ENCODE data around the gene ENTPD1. TPM values are rescaled to one million over a fixed set of nuclear protein-coding genes. Genes with fewer than 3 reads are reported as not detected.
"Not testable (repeated sequence)": the region's sequence is repeated elsewhere in the genome, so short reads cannot be mapped to it uniquely, and the experiment has no call there.

The ENTPD1 gene
- total RNA-seq, 1 experiment from 2014 or later: 0.37 TPM

DNA sequence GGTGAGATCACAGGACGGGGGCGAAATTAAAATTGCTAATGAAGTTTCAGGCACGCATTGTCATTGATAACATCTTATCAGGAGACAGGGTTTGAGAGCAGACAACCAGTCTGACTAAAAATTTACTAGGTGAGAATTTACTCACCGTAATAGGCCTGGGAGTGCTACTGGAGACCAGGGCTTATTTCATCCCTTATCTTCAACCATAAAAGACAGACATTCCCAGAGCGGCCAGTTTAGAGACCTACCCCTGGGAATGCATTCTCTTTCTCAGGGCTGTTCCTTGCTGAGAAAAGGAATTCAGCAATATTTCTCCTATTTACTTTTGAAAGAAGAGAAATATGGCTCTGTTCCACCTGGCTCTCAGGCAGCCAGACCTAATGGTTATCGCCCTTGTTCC is 23.1 kb upstream of the ENTPD1 start:
- H3K4me1 ChIP-seq (ENCODE audit: control insufficient read depth in 1 of 2, insufficient read depth in 2 of 2, low read length in 2 of 2); H3K9ac ChIP-seq (ENCODE audit: low read length); RAD21 ChIA-PET (ENCODE audit: low non-redundant PET in 1 of 2, low total read pairs in 2 of 2, uncharacterized antibody in 2 of 2, unreplicated experiment in 2 of 2); ATAC-seq; H3K36me3 ChIP-seq (ENCODE audit: control insufficient read depth in 1 of 2, insufficient read depth in 2 of 2, low read length in 2 of 2); H3K9me2 ChIP-seq (ENCODE audit: insufficient read depth); H3K27ac ChIP-seq (ENCODE audit: low read depth, low read length); intact Hi-C loops (cut with micrococcal nuclease); H3K9me3 ChIP-seq (ENCODE audit: control insufficient read depth in 1 of 2, insufficient read depth in 1 of 2, low read depth in 1 of 2, low read length in 2 of 2); POLR2A ChIA-PET; CTCF ChIA-PET; H4K20me1 ChIP-seq (ENCODE audit: insufficient read depth); BruUV-seq (replicated peaks); H3K4me3 ChIP-seq (replicated peaks in 1 of 2; ENCODE audit: low read depth in 1 of 2, low read length in 2 of 2); H3K4me2 ChIP-seq (ENCODE audit: low read length); DNase-seq (ENCODE audit: low read depth, low spot score); H3K79me2 ChIP-seq (ENCODE audit: insufficient read depth, low read length); H3K27me3 ChIP-seq (ENCODE audit: insufficient read depth, low read length); H2AFZ ChIP-seq (ENCODE audit: low read depth, low read length, poor library complexity, severe bottlenecking): not testable (repeated sequence)
- TF ChIP-seq CBX3 (IDR thresholded peaks at IDR 0.05; ENCODE audit: low read depth): peak; percentile 61; the same call in 1 of the 2 replicates

DNA sequence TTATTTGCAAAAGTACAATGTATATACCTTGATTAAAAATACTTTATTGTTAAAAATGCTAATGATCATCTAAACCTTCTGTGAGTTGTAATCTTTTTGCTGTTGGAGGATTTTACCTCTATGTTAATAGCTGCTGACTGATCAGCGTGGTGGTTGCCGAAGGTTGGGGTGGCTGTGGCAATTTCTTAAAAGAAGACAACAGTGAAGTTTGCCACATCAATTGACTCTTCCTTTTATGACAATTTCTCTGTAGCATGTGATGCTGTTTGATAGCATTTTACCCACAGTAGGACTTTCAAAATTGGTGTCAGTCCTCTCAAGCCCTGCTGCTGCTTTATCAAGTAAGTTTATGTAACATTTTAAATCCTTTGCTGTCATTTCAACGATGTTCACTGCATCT is 16.9 kb upstream of the ENTPD1 start:
- ATAC-seq (no peak), DNase-seq (ENCODE audit: low read depth, low spot score) (no peak)
- no peaks in the 10 kb centered on the region for H3K79me2 ChIP-seq (ENCODE audit: insufficient read depth, low read length)
- H3K9ac ChIP-seq (ENCODE audit: low read length): no peak overlapping the region
- ChIA-PET CTCF (no interaction called here), POLR2A (no interaction called here), RAD21 (ENCODE audit: low non-redundant PET in 1 of 2, low total read pairs in 2 of 2, uncharacterized antibody in 2 of 2, unreplicated experiment in 2 of 2) (no interaction called here)
- H3K4me3 ChIP-seq (replicated peaks in 1 of 2; ENCODE audit: low read depth in 1 of 2, low read length in 2 of 2): no peak overlapping the region
- H3K27me3 ChIP-seq (ENCODE audit: insufficient read depth, low read length): no peaks in the 10 kb centered on the region
- no peaks in the 10 kb centered on the region for H3K9me2 ChIP-seq (ENCODE audit: insufficient read depth)
- no peak for TF ChIP-seq EZH2phosphoT487 (IDR thresholded peaks at IDR 0.05; ENCODE audit: borderline replicate concordance)
- no peak for TF ChIP-seq RAD21 (IDR thresholded peaks at IDR 0.05; ENCODE audit: low read depth)
- no peak for TF ChIP-seq YY1 (IDR thresholded peaks at IDR 0.05; ENCODE audit: extremely low read depth, insufficient replicate concordance, low read depth, low read length)
- H3K4me1 ChIP-seq (ENCODE audit: control insufficient read depth in 1 of 2, insufficient read depth in 2 of 2, low read length in 2 of 2): peaks cover 0 to 3% of the 10 kb centered on the region in 2 experiments; a peak in 1 of 4 replicates
- H3K4me2 ChIP-seq (ENCODE audit: low read length): no peak overlapping the region
- no peaks in the 10 kb centered on the region for H3K36me3 ChIP-seq (ENCODE audit: control insufficient read depth in 1 of 2, insufficient read depth in 2 of 2, low read length in 2 of 2)
- intact Hi-C loops (cut with micrococcal nuclease): no loop called here
- no peak overlapping the region for H2AFZ ChIP-seq (ENCODE audit: low read depth, low read length, poor library complexity, severe bottlenecking)
- H3K9me3 ChIP-seq (ENCODE audit: control insufficient read depth in 1 of 2, insufficient read depth in 1 of 2, low read depth in 1 of 2, low read length in 2 of 2): no peaks in the 10 kb centered on the region
- no peaks in the 10 kb centered on the region for H4K20me1 ChIP-seq (ENCODE audit: insufficient read depth)
- BruUV-seq (replicated peaks): no TSS peak
- H3K27ac ChIP-seq (ENCODE audit: low read depth, low read length): no peak overlapping the region
